ENCODE data around the gene FKBP2. TPM values are rescaled to one million over a fixed set of nuclear protein-coding genes. Genes with fewer than 3 reads are reported as not detected.

FKBP2 gene
- total RNA-seq, 4 donors from 2014 or later, result 38.2 to 101 (median 57.8) TPM

GRCh38 chr11:64222651-64223000 lies 18.3 kb upstream of the FKBP2 start:
- H3K9me3 ChIP-seq, result no peaks in the 10 kb centered on the region
- DNase-seq (ENCODE audit: low spot score in 2 of 2), result no peak
- TF ChIP-seq CTCF (IDR thresholded peaks at IDR 0.05) (no peak), EP300 (IDR thresholded peaks at IDR 0.05) (no peak), POLR2A (IDR thresholded peaks at IDR 0.05) (no peak)
- 67 to 80% methylated on average over 9 of the region's 9 CpGs for WGBS, 2 donors
- H3K4me1 ChIP-seq, result peaks cover 0 to 28% (median 14%) of the 10 kb centered on the region in 4 donors
- no peak overlapping the region for H3K4me3 ChIP-seq
- peaks cover 0 to 39% (median 0%) of the 10 kb centered on the region in 3 donors for H3K36me3 ChIP-seq
- H3K27ac ChIP-seq, result no peak overlapping the region
- no peaks in the 10 kb centered on the region for H3K27me3 ChIP-seq

- no peak for DNase-seq (ENCODE audit: low spot score in 2 of 2)
- H3K27ac ChIP-seq, result no peak overlapping the region
- no peak for TF ChIP-seq POLR2A (IDR thresholded peaks at IDR 0.05)
- no peak for TF ChIP-seq EP300 (IDR thresholded peaks at IDR 0.05)
- TF ChIP-seq CTCF (IDR thresholded peaks at IDR 0.05), result no peak
Observed at GRCh38 chr11:64223001-64223651, 17.8 kb upstream of the FKBP2 start.

GRCh38 chr11:64224151-64224890 lies 16.6 kb upstream of the FKBP2 start:
- no peak overlapping the region for H3K27ac ChIP-seq

More at GRCh38 chr11:64223001-64223651, 17.8 kb upstream of the FKBP2 start:
- no peaks in the 10 kb centered on the region for H3K27me3 ChIP-seq
- H3K4me1 ChIP-seq, result peaks cover 0 to 32% (median 17%) of the 10 kb centered on the region in 4 donors
- no peak overlapping the region for H3K4me3 ChIP-seq
- 81 to 83% methylated on average over 23 to 24 of the region's 24 CpGs for WGBS, 2 donors
- no peaks in the 10 kb centered on the region for H3K9me3 ChIP-seq
- peaks cover 0 to 39% (median 0%) of the 10 kb centered on the region in 3 donors for H3K36me3 ChIP-seq

GRCh38 chr11:64224891-64225607 lies 15.8 kb upstream of the FKBP2 start:
- 54 to 55% methylated on average over 21 of the region's 22 CpGs for WGBS, 2 donors
- TF ChIP-seq CTCF (IDR thresholded peaks at IDR 0.05), result no peak
- TF ChIP-seq EP300 (IDR thresholded peaks at IDR 0.05), result no peak
- no peak for TF ChIP-seq POLR2A (IDR thresholded peaks at IDR 0.05)
- H3K27me3 ChIP-seq, result no peaks in the 10 kb centered on the region

More at GRCh38 chr11:64224151-64224890, 16.6 kb upstream of the FKBP2 start:
- H3K36me3 ChIP-seq, result peaks cover 0 to 38% (median 0%) of the 10 kb centered on the region in 3 donors
- DNase-seq (ENCODE audit: low spot score in 2 of 2), result no peak
- H3K4me3 ChIP-seq, result no peak overlapping the region
- TF ChIP-seq POLR2A (IDR thresholded peaks at IDR 0.05), result no peak
- no peak for TF ChIP-seq CTCF (IDR thresholded peaks at IDR 0.05)
- H3K27me3 ChIP-seq, result no peaks in the 10 kb centered on the region
- no peaks in the 10 kb centered on the region for H3K9me3 ChIP-seq
- peaks cover 0 to 38% (median 22%) of the 10 kb centered on the region in 4 donors for H3K4me1 ChIP-seq
- 83 to 88% methylated on average over 12 to 15 of the region's 17 CpGs for WGBS, 2 donors

More at GRCh38 chr11:64224891-64225607, 15.8 kb upstream of the FKBP2 start:
- peaks cover 0 to 45% (median 28%) of the 10 kb centered on the region in 4 donors for H3K4me1 ChIP-seq
- no peaks in the 10 kb centered on the region for H3K9me3 ChIP-seq
- DNase-seq (ENCODE audit: low spot score in 2 of 2), result no peak
- H3K36me3 ChIP-seq, result peaks cover 0 to 32% (median 0%) of the 10 kb centered on the region in 3 donors
- peak overlapping the region; percentile 56 to 91 (median 80) for H3K4me3 ChIP-seq
- H3K27ac ChIP-seq, result peak overlapping the region; percentile 84 to 96 (median 91)
